ENCODE results near the gene MYRIP.
"Not testable (repeated sequence)": the region's sequence is repeated elsewhere in the genome, so short reads cannot be mapped to it uniquely, and the experiment has no call there.

Gene MYRIP

GRCh38 chr3:40042752-40043443, 233.5 kb downstream of the MYRIP start:
- no peak for DNase-seq (ENCODE audit: low read depth)

- no peak for DNase-seq (ENCODE audit: low read depth)
Observed at GRCh38 chr3:40043444-40043755, 234.0 kb downstream of the MYRIP start.

GRCh38 chr3:40044487-40044886, 235.1 kb downstream of the MYRIP start:
- DNase-seq (ENCODE audit: low read depth), result no peak

GRCh38 chr3:40045051-40045450, 235.6 kb downstream of the MYRIP start:
- DNase-seq (ENCODE audit: low read depth), result no peak

- no peak for DNase-seq (ENCODE audit: low read depth)
Observed at GRCh38 chr3:40046149-40046548, 236.7 kb downstream of the MYRIP start.

DNA sequence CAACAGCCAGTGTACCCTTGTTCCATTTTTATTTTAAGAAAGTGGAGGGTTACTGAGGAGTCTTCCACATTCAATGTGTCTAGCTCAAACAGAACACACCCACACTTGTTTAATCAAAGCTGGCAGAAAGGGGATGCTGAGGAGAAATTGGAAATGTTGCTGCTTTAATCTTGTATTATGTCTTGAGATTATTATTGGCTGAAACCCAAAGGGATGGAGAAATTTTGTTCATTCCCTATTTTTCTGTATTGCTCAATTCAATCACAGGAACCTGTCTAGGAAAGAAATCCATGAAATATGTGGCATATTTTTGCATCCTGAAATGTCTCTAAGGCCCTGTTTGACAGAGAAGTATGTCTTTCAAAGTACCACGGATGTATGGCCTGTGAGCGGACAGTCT, 238.0 kb downstream of the MYRIP start:
- no peak for DNase-seq (ENCODE audit: low read depth)

DNA sequence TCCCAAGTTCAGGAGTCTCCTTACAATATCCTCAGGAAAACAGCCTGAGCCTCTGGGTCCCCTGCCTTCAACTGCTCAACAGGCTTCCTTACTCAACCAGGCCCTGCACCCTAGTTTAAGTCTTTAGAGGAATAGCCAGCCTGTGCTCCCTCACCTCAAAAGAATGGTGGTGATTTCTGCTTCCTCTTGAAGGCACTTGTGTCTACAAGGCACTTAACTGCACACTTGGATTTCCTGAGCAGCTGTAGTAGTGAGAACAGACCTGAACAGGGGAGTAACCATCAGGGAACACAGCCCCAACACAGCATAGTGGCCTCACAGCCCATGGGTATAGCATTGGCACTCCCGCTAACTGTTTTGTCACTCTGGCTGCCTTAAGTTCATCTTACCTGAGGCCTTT, 244.3 kb downstream of the MYRIP start:
- no peak for DNase-seq (ENCODE audit: low read depth)

DNA sequence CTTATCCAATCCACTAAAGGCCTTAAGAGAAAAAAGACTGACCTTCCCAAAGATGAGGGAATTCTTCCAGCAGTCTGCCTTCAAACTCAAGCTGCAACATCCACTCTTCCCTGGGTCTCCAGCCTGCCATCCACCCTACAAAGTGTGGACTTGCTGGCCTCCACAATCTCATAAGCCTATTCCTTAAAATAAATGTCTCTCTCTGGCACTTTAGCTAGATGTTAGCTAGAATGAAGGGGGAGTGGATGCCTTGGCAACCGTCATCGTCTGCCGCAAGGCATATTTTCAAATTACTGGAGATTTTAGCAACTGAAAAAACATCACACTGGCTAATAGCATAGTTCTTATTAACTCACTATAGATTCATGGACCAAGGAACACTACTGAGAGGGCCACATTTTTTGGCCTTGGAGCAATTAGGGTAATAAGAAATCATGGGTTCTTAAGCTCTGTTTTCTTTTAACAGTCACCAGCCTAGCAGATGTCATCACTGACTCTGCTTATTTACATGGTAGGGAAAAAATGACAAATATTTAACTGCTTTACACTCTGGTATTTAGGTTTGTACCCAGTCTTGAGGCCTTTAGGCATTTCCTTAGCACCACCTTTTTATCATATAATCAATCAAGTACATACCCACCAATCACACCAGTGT, 245.3 kb downstream of the MYRIP start:
- DNase-seq (ENCODE audit: low read depth), result no peak

DNA sequence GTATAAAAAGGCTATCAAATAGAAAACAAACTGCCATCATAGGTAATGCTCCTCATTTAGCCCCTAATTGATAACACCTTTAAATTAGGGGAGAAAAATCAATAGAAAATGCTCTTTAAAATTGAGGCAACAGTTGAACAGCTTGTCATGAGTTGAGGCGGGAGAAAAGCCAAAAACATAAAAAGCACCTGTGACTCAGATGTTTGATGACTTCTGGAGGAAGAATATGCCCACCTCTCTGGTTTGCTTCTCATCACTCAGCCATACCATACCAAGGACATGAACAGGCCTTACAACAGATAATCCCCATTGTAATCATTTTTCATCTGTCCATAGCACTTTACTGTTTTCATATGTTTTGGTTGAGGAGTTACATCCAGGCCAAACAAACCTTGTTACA, 246.0 kb downstream of the MYRIP start:
- DNase-seq (ENCODE audit: low read depth), result no peak

GRCh38 chr3:40055956-40056355, 246.5 kb downstream of the MYRIP start:
- no peak for DNase-seq (ENCODE audit: low read depth)

DNA sequence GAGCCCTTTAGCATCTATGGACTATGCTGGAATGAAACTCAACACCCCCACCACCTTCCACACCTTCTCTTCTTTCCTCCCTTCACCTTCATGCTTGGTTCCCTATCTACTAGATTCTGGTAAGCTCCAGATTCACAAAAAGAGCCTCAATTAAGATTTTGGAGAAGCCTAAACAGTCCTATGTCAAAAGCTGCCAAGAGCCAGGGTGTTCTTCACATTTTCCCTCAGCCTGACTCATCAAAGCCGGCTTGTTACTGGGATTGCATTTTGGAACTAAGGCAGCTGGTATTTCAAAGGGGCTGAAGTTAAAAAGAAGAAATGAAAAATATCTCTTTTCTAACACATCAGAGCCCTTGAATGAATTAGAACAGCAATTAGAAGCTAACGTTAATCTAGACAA, 247.7 kb downstream of the MYRIP start:
- DNase-seq (ENCODE audit: low read depth), result no peak

DNA sequence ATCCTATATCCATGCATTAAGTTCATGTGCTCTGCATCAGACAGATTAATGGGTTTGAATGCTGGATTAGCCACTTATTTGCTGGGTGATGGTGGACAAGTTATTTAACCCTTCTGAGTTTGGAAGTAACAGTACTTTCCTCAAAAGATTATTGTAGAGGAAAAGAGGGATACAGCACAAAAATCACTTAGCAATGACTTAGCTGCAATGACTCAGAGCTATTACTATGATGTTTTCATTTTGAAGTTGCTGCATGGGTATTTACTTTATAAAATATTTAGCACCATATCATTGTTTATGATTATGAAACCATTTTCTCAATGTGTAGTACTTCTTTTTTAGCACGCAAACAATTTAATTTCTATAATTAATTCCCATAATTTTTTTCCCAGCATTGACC, 248.4 kb downstream of the MYRIP start:
- no peak for DNase-seq (ENCODE audit: low read depth)

DNA sequence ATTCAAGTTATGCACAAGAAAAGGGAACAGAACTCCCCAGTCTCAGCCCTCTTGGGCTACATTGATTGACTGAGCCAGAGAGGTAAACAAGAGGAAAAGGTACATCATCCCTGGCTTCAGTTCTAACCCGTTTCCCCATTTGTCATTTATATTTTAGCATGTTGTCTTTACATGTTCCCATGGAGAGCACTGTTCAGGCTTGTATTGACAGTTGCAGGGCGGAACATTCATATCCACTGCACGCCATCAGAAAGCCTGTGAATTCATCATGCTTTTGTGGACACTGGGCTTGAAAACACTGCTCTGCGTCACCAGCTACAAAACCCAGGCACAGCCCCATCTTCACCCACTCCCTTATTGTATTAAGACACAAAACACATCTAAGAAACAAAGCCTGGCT, 259.2 kb downstream of the MYRIP start:
- DNase-seq (ENCODE audit: low read depth), result no peak

DNA sequence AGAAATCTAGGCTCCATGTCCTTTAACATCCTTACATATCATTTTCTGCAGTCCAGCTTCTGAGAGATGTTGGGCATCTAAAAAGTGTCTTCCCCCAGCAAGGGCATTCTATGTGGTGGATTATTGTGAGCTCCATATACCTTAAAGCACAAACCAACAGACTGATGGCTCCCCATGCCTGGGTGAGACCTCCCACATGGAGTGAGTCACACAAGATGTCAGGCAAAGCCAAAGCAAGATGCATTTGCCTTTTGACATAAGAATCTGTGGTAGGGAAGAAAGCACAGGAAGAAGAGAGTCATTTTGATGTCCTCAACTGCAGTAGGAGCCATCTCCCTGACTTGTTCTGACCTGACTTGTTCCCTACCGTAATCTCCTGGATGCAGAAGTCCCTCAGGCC, 261.4 kb downstream of the MYRIP start:
- DNase-seq (ENCODE audit: low read depth), result no peak

DNA sequence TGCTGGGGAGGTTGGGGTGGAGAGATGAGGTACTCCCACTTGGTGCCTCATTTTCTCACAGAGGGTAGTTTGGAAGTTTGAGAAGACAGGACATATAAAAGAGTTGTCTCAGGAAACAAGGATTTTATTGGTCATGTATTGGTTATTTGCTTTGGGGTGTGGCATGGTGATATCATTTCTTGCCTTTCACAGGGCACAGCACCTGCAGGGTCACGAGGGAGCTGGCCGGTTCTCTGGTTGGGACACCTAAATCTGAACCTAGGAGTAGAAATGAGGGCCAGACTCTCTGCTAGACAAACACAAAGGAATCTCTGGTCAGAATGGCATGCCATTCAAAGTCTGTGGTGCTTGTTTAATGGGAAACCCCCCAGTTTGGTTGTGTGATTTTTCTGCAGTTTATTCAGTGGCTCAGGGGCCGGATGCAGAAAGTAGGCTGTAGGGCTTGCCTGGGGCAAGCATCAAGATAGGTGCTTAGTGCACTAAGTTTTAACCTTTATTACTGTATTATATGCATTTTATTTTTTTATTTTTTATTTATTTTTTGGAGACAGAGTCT, 262.4 kb downstream of the MYRIP start:
- DNase-seq (ENCODE audit: low read depth), result no peak

GRCh38 chr3:40073310-40074007, 264.1 kb downstream of the MYRIP start:
- DNase-seq (ENCODE audit: low read depth), result no peak

GRCh38 chr3:40077139-40077538, 267.7 kb downstream of the MYRIP start:
- DNase-seq (ENCODE audit: low read depth), result not testable (repeated sequence)

- DNase-seq (ENCODE audit: low read depth), result not testable (repeated sequence)
Observed at GRCh38 chr3:40077828-40078492, 268.6 kb downstream of the MYRIP start.

GRCh38 chr3:40078590-40078989, 269.2 kb downstream of the MYRIP start:
- no peak for DNase-seq (ENCODE audit: low read depth)

- no peak for DNase-seq (ENCODE audit: low read depth)
Observed at GRCh38 chr3:40079203-40079846, 269.9 kb downstream of the MYRIP start.

GRCh38 chr3:40079847-40080240, 270.4 kb downstream of the MYRIP start:
- no peak for DNase-seq (ENCODE audit: low read depth)

GRCh38 chr3:40083066-40083465, 273.7 kb downstream of the MYRIP start:
- DNase-seq (ENCODE audit: low read depth), result no peak

Data from T-helper 22 cell (primary cell).